SK-N-SH (cell line): ENCODE measurements around the gene LRP11. TPM values are rescaled to one million over a fixed set of nuclear protein-coding genes. Genes with fewer than 3 reads are reported as not detected.
A peak's percentile ranks its signal among the peaks of the same experiment; 100 is the strongest.

ENCODE experiments used
- CTCF ChIA-PET: fragments of 300-600, 350-600 bp; formaldehyde crosslinking; extraction: SDS; loops from one replicate; lab custom pipeline; 2021; lab: Yijun Ruan, JAX
- POLR2A ChIA-PET: fragments of 350-600 bp; sonication (Branson Sonifier 250); formaldehyde crosslinking; extraction: SDS; loops from one replicate; lab custom pipeline; 2020; ENCODE audit warnings: antibody characterized with exemption, inconsistent platforms; lab: Yijun Ruan, JAX
- DNase-seq: peaks from one replicate; pipeline ENCODE4 v3.0.0; 2012
- H2AFZ ChIP-seq: fragments of 200-600 bp; sonication (generic); 2 replicates; pipeline ENCODE4 v1.8.1; 2016; ENCODE audit warnings: antibody characterized with exemption, mild to moderate bottlenecking, low read depth
- H3F3A ChIP-seq: fragments of 200-600 bp; sonication (generic); replicated peaks from 2 replicates; pipeline ENCODE3; 2016; ENCODE audit warnings: antibody characterized with exemption, mild to moderate bottlenecking; ENCODE audit not compliant: insufficient read depth
- H3K27ac ChIP-seq, 2 experiments: fragments of 200-500 bp in 1 of 2; fragments of 200-600 bp in 1 of 2; sonication (Bioruptor generic) in 1 of 2; sonication (generic), shearing (Covaris generic) in 1 of 2; 2 replicates each; pipeline versions ENCODE4 v1.5.1 to v1.6.1; 2014 to 2016; ENCODE audit warnings: low read depth in 2 of 2, inconsistent platforms in 1 of 2, low read length in 1 of 2, mild to moderate bottlenecking in 1 of 2, mixed read lengths in 1 of 2
- H3K27me3 ChIP-seq: fragments of 200-600 bp; sonication (generic), shearing (Covaris generic); 2 replicates; pipeline ENCODE4 v1.6.1; 2016; ENCODE audit warnings: mixed run types; ENCODE audit not compliant: insufficient read depth
- H3K36me3 ChIP-seq, 2 experiments: fragments of 200-500 bp in 1 of 2; fragments of 200-600 bp in 1 of 2; sonication (Bioruptor generic) in 1 of 2; sonication (generic) in 1 of 2; replicated peaks in 1 of 2; 2 replicates each; pipeline versions ENCODE3 to v1.5.1; 2014 to 2016; ENCODE audit warnings: low read length in 1 of 2, mild to moderate bottlenecking in 1 of 2; ENCODE audit not compliant: insufficient read depth in 2 of 2, control insufficient read depth in 1 of 2
- H3K4me1 ChIP-seq, 2 experiments: fragments of 200-500 bp in 1 of 2; fragments of 200-600 bp in 1 of 2; sonication (Bioruptor generic) in 1 of 2; sonication (generic), shearing (Covaris generic) in 1 of 2; 2 replicates each; pipeline versions ENCODE4 v1.5.1 to v1.6.1; 2014 to 2016; ENCODE audit warnings: low read depth in 1 of 2, low read length in 1 of 2, mixed run types in 1 of 2; ENCODE audit not compliant: insufficient read depth in 2 of 2, control insufficient read depth in 1 of 2
- H3K4me2 ChIP-seq: fragments of 200-600 bp; sonication (generic), shearing (Covaris generic); 2 replicates; pipeline ENCODE4 v1.6.1; 2017; ENCODE audit warnings: mixed run types
- H3K4me3 ChIP-seq, 2 experiments: fragments of 200-500 bp in 1 of 2; fragments of 200-600 bp in 1 of 2; sonication (Bioruptor generic) in 1 of 2; sonication (generic), shearing (Covaris generic) in 1 of 2; 2 replicates each; pipeline versions ENCODE4 v1.5.1 to v1.8.1; 2014 to 2016; ENCODE audit warnings: low read depth in 2 of 2, inconsistent platforms in 1 of 2, low read length in 1 of 2, mild to moderate bottlenecking in 1 of 2, mixed read lengths in 1 of 2, moderate library complexity in 1 of 2
- H3K79me2 ChIP-seq: fragments of 200-600 bp; sonication (generic); 2 replicates; pipeline ENCODE4 v1.8.1; 2017; ENCODE audit warnings: mild to moderate bottlenecking; ENCODE audit not compliant: insufficient read depth
- H3K9ac ChIP-seq: fragments of 200-600 bp; sonication (generic); 2 replicates; pipeline ENCODE4 v1.6.1; 2017; ENCODE audit warnings: mixed run types
- H3K9me2 ChIP-seq: fragments of 200-600 bp; sonication (generic); 2 replicates; pipeline ENCODE4 v1.6.1; 2017; ENCODE audit warnings: mixed run types
- H3K9me3 ChIP-seq: fragments of 200-600 bp; sonication (generic); 2 replicates; pipeline ENCODE4 v1.6.1; 2017; ENCODE audit warnings: mixed run types, mild to moderate bottlenecking, moderate library complexity
- H4K20me1 ChIP-seq: fragments of 200-600 bp; sonication (generic); 2 replicates; pipeline ENCODE4 v1.6.1; 2017; ENCODE audit warnings: mild to moderate bottlenecking, mixed run types; ENCODE audit not compliant: insufficient read depth
- ELF1 ChIP-seq: IDR thresholded peaks from 2 replicates; pipeline ENCODE4 v1.4.0; 2012
- EZH2phosphoT487 ChIP-seq: fragments of 200-600 bp; sonication (generic); IDR thresholded peaks from 2 replicates; pipeline ENCODE4 v1.6.1; 2017; ENCODE audit warnings: low read depth, mixed run types, mild to moderate bottlenecking, antibody characterized with exemption, moderate library complexity, borderline replicate concordance
- FOXJ3 ChIP-seq: sonication (generic); formaldehyde crosslinking; IDR thresholded peaks from 2 replicates; pipeline ENCODE4 v1.5.1; 2020; ENCODE audit warnings: mild to moderate bottlenecking, missing genetic modification reagents
- JUND ChIP-seq: IDR thresholded peaks from 2 replicates; pipeline ENCODE4 v1.4.0; 2012
- NFIC ChIP-seq: IDR thresholded peaks from 2 replicates; pipeline ENCODE4 v1.4.0; 2012; ENCODE audit warnings: borderline replicate concordance
- RAD21 ChIP-seq: IDR thresholded peaks from 2 replicates; pipeline ENCODE4 v1.6.1; 2012; ENCODE audit warnings: mild to moderate bottlenecking, low read length
- RXRA ChIP-seq: IDR thresholded peaks from 2 replicates; pipeline ENCODE4 v1.4.0; 2012; ENCODE audit warnings: low read depth, mild to moderate bottlenecking, borderline replicate concordance
- SMC3 ChIP-seq: IDR thresholded peaks from 2 replicates; pipeline ENCODE4 v1.6.1; 2012; ENCODE audit warnings: low read depth, low read length, improper control_type of control experiment
- YY1 ChIP-seq: IDR thresholded peaks from 2 replicates; pipeline ENCODE4 v1.4.0; 2012; ENCODE audit warnings: low read depth, mild to moderate bottlenecking
- WGBS: methylation state at CpG from one replicate; pipeline ENCODE4 v1.1.6; 2017; ENCODE audit warnings: low lambda C conversion rate; 5-methylcytosine and 5-hydroxymethylcytosine counted together
- polyA plus RNA-seq, 3 experiments: library from polyadenylated mRNA; depleted of rRNA; stranded (reverse); fragments of >200 nt; gene quantifications; 2 replicates each; pipeline ENCODE4 v1.2.3, GENCODE V29; 2012
- TF ChIP-seq, protein P1 (sequence below): fragments of 200-600 bp; sonication (generic); IDR thresholded peaks from 2 replicates; pipeline ENCODE4 v1.6.1; 2017; ENCODE audit warnings: antibody characterized with exemption, mild to moderate bottlenecking, moderate library complexity
- TF ChIP-seq, protein P2 (sequence below): IDR thresholded peaks from 2 replicates; pipeline ENCODE4; 2012
- TF ChIP-seq, protein P3 (sequence below): fragments of 150-350 bp; IDR thresholded peaks from 2 replicates; pipeline ENCODE4 v1.6.1; 2017; ENCODE audit warnings: antibody characterized with exemption, low read length, low read depth, borderline replicate concordance
- TF ChIP-seq, protein P4 (sequence below): IDR thresholded peaks from 2 replicates; pipeline ENCODE4 v1.4.0; 2012; ENCODE audit warnings: low read depth

The LRP11 gene
- polyA plus RNA-seq, 1 of the 3 experiments (the other 2 are of a cell fraction): 25.0 TPM

DNA sequence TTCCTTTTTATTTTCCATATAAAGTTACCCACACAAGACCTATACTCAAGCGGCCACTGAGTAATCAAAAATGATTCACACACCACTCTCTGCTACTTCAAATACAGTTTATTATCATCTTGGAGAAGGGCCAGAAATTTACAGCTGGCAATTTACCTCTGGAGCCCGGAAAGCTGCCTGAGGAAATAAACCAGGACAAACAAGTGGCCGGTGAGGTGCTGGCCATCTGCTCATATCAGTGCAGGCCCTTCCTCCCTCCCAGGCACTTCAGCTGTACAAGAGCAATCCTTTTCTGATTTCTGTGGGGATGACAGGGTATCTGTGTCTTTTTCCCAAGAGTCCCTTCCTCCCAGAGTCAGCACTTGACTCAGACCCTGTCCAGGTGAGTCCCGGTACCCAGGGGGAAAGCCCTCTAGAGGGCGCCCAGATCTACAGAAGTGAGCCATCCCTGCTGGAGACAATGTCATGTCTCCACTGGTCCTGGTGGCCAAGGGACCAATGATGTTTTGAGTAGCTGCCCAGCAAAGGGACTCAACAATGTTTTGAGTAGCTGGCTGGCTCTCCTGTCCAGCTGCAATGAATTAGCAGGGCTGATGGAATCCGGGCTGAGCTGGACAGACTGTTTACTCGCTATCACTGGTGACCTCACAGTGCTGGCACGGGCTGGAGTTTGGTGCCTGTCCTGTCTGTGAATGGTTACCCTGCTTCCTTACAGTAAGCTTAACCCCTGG is 23.6 kb downstream of the LRP11 start (continued):
- TF ChIP-seq, protein P1, sequence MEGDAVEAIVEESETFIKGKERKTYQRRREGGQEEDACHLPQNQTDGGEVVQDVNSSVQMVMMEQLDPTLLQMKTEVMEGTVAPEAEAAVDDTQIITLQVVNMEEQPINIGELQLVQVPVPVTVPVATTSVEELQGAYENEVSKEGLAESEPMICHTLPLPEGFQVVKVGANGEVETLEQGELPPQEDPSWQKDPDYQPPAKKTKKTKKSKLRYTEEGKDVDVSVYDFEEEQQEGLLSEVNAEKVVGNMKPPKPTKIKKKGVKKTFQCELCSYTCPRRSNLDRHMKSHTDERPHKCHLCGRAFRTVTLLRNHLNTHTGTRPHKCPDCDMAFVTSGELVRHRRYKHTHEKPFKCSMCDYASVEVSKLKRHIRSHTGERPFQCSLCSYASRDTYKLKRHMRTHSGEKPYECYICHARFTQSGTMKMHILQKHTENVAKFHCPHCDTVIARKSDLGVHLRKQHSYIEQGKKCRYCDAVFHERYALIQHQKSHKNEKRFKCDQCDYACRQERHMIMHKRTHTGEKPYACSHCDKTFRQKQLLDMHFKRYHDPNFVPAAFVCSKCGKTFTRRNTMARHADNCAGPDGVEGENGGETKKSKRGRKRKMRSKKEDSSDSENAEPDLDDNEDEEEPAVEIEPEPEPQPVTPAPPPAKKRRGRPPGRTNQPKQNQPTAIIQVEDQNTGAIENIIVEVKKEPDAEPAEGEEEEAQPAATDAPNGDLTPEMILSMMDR: peak; percentile 64
- TF ChIP-seq, protein P2, sequence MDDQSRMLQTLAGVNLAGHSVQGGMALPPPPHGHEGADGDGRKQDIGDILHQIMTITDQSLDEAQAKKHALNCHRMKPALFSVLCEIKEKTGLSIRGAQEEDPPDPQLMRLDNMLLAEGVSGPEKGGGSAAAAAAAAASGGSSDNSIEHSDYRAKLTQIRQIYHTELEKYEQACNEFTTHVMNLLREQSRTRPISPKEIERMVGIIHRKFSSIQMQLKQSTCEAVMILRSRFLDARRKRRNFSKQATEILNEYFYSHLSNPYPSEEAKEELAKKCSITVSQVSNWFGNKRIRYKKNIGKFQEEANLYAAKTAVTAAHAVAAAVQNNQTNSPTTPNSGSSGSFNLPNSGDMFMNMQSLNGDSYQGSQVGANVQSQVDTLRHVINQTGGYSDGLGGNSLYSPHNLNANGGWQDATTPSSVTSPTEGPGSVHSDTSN: peak; percentile 43; the same call in 1 of the 2 replicates
- TF ChIP-seq NFIC (peak; percentile 80), ELF1 (no peak), RXRA (no peak; the same call in 1 of the 2 replicates), JUND (peak; percentile 42)
- TF ChIP-seq, protein P3, sequence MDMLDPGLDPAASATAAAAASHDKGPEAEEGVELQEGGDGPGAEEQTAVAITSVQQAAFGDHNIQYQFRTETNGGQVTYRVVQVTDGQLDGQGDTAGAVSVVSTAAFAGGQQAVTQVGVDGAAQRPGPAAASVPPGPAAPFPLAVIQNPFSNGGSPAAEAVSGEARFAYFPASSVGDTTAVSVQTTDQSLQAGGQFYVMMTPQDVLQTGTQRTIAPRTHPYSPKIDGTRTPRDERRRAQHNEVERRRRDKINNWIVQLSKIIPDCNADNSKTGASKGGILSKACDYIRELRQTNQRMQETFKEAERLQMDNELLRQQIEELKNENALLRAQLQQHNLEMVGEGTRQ: no peak
- TF ChIP-seq, protein P4, sequence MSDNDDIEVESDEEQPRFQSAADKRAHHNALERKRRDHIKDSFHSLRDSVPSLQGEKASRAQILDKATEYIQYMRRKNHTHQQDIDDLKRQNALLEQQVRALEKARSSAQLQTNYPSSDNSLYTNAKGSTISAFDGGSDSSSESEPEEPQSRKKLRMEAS: 0 out of 2 replicates have a peak, but pooled peaks have one; percentile 36

DNA sequence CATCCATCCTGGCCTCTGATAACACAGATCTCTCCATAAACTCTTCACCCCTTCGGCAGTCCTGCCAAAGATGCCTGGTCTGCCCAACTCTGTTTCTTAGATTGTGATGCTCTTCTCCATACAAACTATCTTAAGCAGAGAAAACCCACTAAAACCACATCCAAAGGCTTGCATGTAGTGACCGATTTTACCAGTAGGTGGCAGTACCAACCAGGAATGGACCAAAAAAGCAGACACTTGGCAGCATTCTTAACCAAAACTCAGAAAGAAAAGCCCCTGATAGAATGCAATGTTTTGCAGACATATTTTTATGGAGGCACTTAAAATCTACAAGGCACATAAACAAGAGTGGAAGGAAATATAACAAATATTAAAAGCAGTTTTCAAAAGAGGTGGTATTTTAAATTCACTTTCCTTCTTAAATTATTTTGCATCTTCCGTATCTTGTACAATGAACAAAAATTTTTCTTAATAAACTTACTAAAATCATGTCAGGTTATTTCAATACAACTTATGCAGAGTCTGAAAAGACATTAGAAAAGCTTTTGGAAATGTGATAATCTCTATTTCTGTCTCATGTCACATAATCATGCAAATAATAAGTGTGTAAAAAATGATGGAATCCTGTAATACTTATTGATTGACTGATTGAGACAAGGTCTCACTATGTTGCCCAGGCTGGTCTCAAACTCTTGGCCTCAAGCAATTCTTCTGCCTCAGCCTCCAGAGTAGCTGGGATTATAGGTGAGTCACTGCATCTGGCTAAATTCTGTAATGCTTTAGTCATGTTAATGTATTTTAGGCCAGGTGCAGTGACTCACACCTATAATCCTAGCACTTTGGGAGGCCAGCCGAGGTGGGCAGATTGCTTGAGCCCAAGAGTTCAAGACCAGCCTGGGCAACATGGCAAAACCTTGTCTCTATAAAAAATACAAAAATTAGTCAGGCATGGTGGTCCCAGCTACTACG is 29.4 kb downstream of the LRP11 start:
- TF ChIP-seq, protein P1: peak; percentile 90
- TF ChIP-seq RAD21 (peak; percentile 93), EZH2phosphoT487 (no peak), SMC3 (peak; percentile 93), FOXJ3 (no peak), YY1 (no peak)
- no peak overlapping the region for H3K9ac ChIP-seq
- no peaks in the 10 kb centered on the region for H3K27me3 ChIP-seq
- H3F3A ChIP-seq: peaks cover 2% of the 10 kb centered on the region
- H3K4me1 ChIP-seq: peaks cover 0 to 3% of the 10 kb centered on the region in 2 experiments; a peak in 2 of 4 replicates
- WGBS: 39% methylated on average over 5 of the region's 5 CpGs
- ChIA-PET CTCF (interaction anchor here (0.6 to 3.5 kb wide), 23 partner anchors 10 to 119 kb away, joined by 3 to 32 read pairs (median 4); partner anchors contain the start of gene LRP11), POLR2A (no interaction called here)
- no peaks in the 10 kb centered on the region for H4K20me1 ChIP-seq
- no peak overlapping the region for H3K27ac ChIP-seq
- 0 out of 2 replicates have a peak, but pooled peaks cover 3% of the 10 kb centered on the region for H3K79me2 ChIP-seq
- H3K4me3 ChIP-seq: peak overlapping the region in 1 of 2 experiments; percentile 9; a peak in 1 of 4 replicates
- H3K9me2 ChIP-seq: no peaks in the 10 kb centered on the region
- no peak overlapping the region for H2AFZ ChIP-seq
- no peak overlapping the region for H3K4me2 ChIP-seq
- H3K36me3 ChIP-seq: peaks cover 17 to 33% of the 10 kb centered on the region in 2 experiments
- H3K9me3 ChIP-seq: no peaks in the 10 kb centered on the region
- DNase-seq: peak; percentile 62
